ENCODE results near the gene GPER1.

The GPER1 gene

DNA sequence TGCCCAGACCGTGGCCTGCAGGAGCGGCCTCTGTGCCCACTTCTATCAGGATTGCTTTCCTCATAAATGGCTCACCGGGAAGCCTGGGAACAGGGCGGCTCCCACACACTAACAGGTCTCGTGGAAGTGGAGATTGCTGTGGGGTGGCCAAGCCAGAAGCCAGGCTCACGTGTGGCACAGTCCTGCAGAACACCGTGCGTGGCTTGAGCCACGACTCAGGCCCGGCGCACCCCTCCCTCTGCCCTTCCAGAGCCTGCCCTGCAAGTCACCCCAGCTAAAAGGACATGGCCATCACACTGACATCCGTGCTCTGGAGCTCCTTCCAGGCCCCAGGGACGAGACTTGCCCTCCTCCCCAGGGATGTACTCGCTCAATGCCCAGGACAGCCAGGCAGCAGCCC lies 7.0 kb downstream of the GPER1 start:
- Histone ChIP-seq H3K4me3 (replicated peaks; ENCODE audit: low read depth, low read length) (no peak overlapping the region), H3K27me3 (replicated peaks; ENCODE audit: control insufficient read depth, insufficient read depth, low read length) (no peaks in the 10 kb centered on the region), H3K36me3 (ENCODE audit: control insufficient read depth, insufficient read depth, low read length) (peaks cover 6% of the 10 kb centered on the region)
- DNase-seq (ENCODE audit: extremely low read depth, insufficient read length) = no peak
- TF ChIP-seq, protein P1, sequence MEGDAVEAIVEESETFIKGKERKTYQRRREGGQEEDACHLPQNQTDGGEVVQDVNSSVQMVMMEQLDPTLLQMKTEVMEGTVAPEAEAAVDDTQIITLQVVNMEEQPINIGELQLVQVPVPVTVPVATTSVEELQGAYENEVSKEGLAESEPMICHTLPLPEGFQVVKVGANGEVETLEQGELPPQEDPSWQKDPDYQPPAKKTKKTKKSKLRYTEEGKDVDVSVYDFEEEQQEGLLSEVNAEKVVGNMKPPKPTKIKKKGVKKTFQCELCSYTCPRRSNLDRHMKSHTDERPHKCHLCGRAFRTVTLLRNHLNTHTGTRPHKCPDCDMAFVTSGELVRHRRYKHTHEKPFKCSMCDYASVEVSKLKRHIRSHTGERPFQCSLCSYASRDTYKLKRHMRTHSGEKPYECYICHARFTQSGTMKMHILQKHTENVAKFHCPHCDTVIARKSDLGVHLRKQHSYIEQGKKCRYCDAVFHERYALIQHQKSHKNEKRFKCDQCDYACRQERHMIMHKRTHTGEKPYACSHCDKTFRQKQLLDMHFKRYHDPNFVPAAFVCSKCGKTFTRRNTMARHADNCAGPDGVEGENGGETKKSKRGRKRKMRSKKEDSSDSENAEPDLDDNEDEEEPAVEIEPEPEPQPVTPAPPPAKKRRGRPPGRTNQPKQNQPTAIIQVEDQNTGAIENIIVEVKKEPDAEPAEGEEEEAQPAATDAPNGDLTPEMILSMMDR (IDR thresholded peaks at IDR 0.05; ENCODE audit: insufficient read depth, low read length, poor library complexity, severe bottlenecking) = no peak

DNA sequence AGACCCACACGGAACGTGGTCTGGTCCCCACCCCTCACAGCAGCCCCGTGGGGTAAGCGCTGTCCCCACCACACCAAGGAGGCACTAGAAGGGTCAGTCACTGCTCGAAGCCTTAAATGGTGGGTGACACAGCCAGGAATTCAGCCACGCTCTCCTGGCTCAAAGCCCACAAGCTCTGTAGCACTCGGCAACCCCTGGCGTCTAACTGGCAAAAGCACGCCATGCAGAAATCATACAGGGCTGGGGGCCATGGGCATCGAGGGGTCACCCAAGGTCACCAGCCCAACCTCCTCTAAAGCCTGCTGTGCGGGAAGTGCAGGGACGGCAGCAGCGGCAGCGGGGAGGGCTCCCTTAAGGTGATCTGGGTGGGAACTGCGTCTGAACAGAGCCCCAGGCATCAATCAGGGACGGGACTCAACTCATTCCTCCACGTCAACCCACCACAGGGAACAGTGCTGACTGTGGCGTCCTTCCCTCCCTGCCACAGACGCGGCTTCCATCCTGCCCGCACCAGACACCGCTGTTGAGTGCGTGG lies 7.8 kb downstream of the GPER1 start:
- H3K4me3 ChIP-seq (replicated peaks; ENCODE audit: low read depth, low read length) = no peak overlapping the region
- H3K36me3 ChIP-seq (ENCODE audit: control insufficient read depth, insufficient read depth, low read length) = peaks cover 6% of the 10 kb centered on the region
- no peak for DNase-seq (ENCODE audit: extremely low read depth, insufficient read length)
- TF ChIP-seq, protein P1 (IDR thresholded peaks at IDR 0.05; ENCODE audit: insufficient read depth, low read length, poor library complexity, severe bottlenecking) = no peak
- H3K27me3 ChIP-seq (replicated peaks; ENCODE audit: control insufficient read depth, insufficient read depth, low read length) = no peaks in the 10 kb centered on the region

DNA sequence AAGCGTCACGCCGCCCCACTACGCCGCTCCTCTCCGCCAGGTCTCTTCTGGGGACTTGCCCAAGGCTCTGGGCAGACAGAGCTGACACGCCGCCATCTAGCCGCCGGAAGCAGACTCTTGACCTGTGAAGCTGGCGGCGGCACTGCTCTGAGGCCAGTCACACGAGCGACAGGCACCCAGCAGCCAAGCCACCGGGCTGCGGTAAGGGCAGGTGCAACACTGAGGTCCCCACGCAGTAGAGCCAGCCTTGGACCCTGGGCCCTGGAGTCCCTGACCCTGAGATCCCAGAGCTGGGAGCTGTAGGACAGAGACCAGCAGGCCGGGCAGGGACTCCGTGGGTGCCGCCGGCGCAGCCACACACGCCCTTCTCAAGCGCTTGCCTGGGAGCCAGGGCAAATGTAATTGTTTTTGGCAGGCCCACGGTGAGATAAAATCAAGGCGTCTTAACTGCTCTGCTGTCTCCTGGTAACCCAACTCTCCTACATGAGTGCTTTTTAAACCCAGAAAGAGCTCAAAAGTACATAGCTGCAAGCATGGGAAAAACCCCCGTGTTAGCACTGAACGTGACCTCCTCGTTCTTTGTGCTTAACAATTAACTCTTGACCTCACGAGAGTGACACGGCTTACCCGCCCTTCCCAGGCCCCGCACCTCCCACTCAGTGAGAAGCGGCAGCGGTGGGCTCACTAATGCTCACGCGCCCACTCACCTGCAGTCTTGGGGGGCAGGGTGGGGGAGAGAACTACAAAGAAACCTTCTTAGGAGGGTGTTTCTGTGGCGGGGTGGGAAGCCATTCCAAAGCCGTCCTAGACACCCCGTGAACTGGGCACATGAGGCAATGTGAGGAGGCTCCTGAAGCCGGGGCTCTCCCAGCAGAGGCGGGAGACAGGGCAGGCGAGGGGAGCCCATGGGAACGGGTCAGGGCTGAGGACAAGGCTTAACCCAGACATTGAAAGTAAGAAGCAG lies 8.5 kb downstream of the GPER1 start:
- no peak for DNase-seq (ENCODE audit: extremely low read depth, insufficient read length)
- TF ChIP-seq, protein P1 (IDR thresholded peaks at IDR 0.05; ENCODE audit: insufficient read depth, low read length, poor library complexity, severe bottlenecking) = no peak
- H3K36me3 ChIP-seq (ENCODE audit: control insufficient read depth, insufficient read depth, low read length) = peaks cover 9% of the 10 kb centered on the region

DNA sequence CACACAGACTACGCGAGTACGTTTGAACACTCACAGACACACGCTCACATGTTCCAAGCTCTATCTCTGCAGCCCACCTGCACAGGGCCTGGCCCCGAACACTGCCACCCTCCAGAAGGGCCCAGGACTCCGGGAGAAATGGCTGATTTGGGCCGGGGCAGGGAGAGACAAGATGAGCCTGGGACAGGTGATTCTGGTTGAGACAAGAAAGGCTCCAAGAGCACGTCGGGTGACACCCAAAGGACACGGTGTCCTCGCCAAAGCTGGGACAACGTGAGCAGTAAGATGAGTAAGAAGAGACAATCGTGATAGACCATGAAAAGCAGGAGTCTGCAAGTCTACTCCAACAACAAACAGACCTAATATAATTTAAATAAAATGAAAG lies 9.2 kb downstream of the GPER1 start:
- Histone ChIP-seq H3K4me3 (replicated peaks; ENCODE audit: low read depth, low read length) (no peak overlapping the region), H3K27me3 (replicated peaks; ENCODE audit: control insufficient read depth, insufficient read depth, low read length) (no peaks in the 10 kb centered on the region), H3K36me3 (ENCODE audit: control insufficient read depth, insufficient read depth, low read length) (peaks cover 15% of the 10 kb centered on the region)
- DNase-seq (ENCODE audit: extremely low read depth, insufficient read length) = no peak
- TF ChIP-seq, protein P1 (IDR thresholded peaks at IDR 0.05; ENCODE audit: insufficient read depth, low read length, poor library complexity, severe bottlenecking) = no peak

More for the DNA sequence above, 8.5 kb downstream of the GPER1 start:
- Histone ChIP-seq H3K27me3 (replicated peaks; ENCODE audit: control insufficient read depth, insufficient read depth, low read length) (no peaks in the 10 kb centered on the region), H3K4me3 (replicated peaks; ENCODE audit: low read depth, low read length) (no peak overlapping the region)

DNA sequence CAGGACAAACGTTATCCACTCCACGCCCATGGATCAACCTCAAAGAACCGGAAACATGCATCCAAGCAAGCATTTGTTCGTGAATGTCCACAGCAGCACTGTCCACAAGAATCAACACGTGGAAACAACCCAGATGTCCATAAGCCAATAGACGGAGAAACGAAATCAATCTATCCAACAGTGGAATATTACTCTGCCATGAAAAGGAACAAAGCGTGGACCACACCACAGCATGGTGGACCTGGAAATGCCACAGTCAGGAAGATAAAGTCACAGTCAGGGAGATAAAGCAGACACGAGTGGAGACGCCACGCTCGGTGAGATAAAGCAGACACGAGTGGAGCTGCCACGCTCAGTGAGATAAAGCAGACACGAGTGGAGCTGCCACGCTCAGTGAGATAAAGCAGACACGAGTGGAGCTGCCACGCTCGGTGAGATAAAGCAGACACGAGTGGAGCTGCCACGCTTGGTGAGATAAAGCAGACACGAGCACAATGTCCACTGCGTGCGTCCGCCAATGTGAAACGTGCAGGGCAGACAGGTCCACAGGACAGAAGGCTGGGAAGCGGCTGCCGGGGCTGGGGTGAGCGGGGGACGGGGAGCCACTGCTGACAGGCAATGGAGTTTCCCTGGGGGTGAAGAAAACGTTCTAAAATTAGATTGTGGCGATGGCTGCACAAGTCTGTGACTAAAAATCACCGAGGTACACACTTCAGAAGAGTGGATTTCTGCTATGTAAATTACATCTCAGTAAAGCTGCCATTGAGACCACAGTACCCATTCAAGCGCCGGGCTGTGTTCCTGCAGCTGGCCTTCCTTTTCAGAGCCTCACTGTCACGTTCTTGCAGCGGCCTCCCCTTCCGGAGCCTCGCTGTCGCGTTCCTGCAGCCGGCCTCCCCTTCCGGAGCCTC lies 10.6 kb downstream of the GPER1 start:
- H3K36me3 ChIP-seq (ENCODE audit: control insufficient read depth, insufficient read depth, low read length) = peaks cover 14% of the 10 kb centered on the region
- no peak for DNase-seq (ENCODE audit: extremely low read depth, insufficient read length)
- peak overlapping the region; percentile 67 for H3K4me3 ChIP-seq (replicated peaks; ENCODE audit: low read depth, low read length)
- H3K27me3 ChIP-seq (replicated peaks; ENCODE audit: control insufficient read depth, insufficient read depth, low read length) = no peaks in the 10 kb centered on the region
- TF ChIP-seq, protein P1 (IDR thresholded peaks at IDR 0.05; ENCODE audit: insufficient read depth, low read length, poor library complexity, severe bottlenecking) = no peak

All from GM06990 (cell line).